Natural killer cell treated with Interleukin-12 subunit alpha and Interleukin-12 subunit beta and Interleukin-15 and Interleukin-18, amount 100 ng/mL, for 72 hours (primary cell): ENCODE measurements around the gene GPRC5A. TPM values are rescaled to one million over a fixed set of nuclear protein-coding genes. Genes with fewer than 3 reads are reported as not detected.
A peak's percentile ranks its signal among the peaks of the same experiment; 100 is the strongest.

ENCODE experiments used
- ATAC-seq, 2 donors: fragments of 150-1000 bp; cut with Tn5 transposase in 1 of 2; sonication (Bioruptor Pico), chemical (Tn5 transposase) in 1 of 2; 2 replicates each; pipeline ENCODE4 v1.10.0; 2021
- DNase-seq: peaks from one replicate; pipeline ENCODE4 v3.0.0; 2022; ENCODE audit warnings: low spot score
- H3K27ac Mint-ChIP-seq, 2 donors: 1 replicate in 1 of 2; 2 replicates in 1 of 2; pipeline ENCODE4 v1.8.0; 2022; ENCODE audit warnings: mixed read lengths in 2 of 2, mild to moderate bottlenecking in 1 of 2, moderate library complexity in 1 of 2
- H3K27me3 Mint-ChIP-seq, 2 donors: 1 replicate in 1 of 2; 2 replicates in 1 of 2; pipeline ENCODE4 v1.8.0; 2022; ENCODE audit warnings: mixed read lengths in 2 of 2
- H3K36me3 Mint-ChIP-seq: one replicate; pipeline ENCODE4 v1.8.0; 2022; ENCODE audit warnings: mixed read lengths
- H3K4me1 Mint-ChIP-seq, 2 donors: 1 replicate in 1 of 2; 2 replicates in 1 of 2; pipeline ENCODE4 v1.8.0; 2022; ENCODE audit warnings: low read depth in 2 of 2, mixed read lengths in 2 of 2, mild to moderate bottlenecking in 1 of 2
- H3K4me3 Mint-ChIP-seq: one replicate; pipeline ENCODE4 v1.8.0; 2022; ENCODE audit warnings: mixed read lengths
- H3K9me3 Mint-ChIP-seq: 2 replicates; pipeline ENCODE4 v1.8.0; 2022; ENCODE audit warnings: mixed read lengths
- total RNA-seq, 2 donors: library from RNA; stranded (reverse); gene quantifications; one replicate each; pipeline ENCODE4 v1.2.3, GENCODE V29; 2022

Gene GPRC5A
- total RNA-seq, 2 donors from 2014 or later = not detected

DNA sequence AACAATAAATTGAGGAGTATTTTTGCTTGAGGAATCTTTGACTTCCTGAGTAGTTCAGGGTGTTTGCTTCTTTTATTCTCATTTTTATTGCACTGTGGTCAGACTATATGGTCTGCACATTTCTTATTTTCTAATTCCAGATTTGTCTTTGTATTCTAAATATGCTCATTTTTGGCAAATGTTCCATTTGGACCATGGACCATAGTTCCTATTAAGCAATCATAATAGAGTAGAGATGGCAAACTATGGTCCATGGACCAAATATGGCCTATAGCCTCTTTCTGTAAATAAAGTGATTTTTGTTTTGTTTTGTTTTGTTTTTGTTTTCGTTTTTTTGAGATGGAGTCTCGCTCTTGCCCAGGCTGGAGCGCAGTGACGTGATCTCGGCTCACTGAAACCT lies 2.1 kb downstream of the GPRC5A start:
- Mint-ChIP-seq H3K4me3 (no peak overlapping the region), H3K9me3 (no peaks in the 10 kb centered on the region), H3K36me3 (no peaks in the 10 kb centered on the region), H3K27ac (no peak overlapping the region), H3K27me3 (peaks cover 41 to 62% of the 10 kb centered on the region in 2 donors), H3K4me1 (peaks cover 4 to 5% of the 10 kb centered on the region in 2 donors)
- ATAC-seq = no peak
- no peak for DNase-seq

DNA sequence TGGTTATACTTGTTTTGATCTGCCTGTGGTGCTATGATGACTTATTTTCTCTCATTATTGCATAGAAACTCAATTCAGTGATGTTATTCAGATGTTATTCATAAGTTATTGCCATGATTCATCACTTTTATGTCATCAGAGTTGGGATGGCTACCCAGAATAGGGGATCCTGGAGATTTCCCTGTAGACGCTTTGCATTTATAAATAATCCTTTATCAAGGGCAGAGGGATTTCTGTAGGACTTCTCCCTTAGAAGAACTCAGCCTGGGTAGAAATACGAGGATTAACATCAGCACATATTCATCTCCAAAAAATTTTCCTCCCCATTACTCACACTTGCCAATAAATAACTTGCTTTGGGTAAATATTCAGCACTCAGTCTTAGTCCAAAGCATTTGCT lies 4.9 kb downstream of the GPRC5A start:
- Mint-ChIP-seq H3K4me3 (no peak overlapping the region), H3K9me3 (no peaks in the 10 kb centered on the region), H3K27me3 (peaks cover 24 to 44% of the 10 kb centered on the region in 2 donors), H3K4me1 (peaks cover 11% of the 10 kb centered on the region in 2 donors), H3K27ac (no peak overlapping the region), H3K36me3 (no peaks in the 10 kb centered on the region)
- ATAC-seq (no peak), DNase-seq (no peak)

DNA sequence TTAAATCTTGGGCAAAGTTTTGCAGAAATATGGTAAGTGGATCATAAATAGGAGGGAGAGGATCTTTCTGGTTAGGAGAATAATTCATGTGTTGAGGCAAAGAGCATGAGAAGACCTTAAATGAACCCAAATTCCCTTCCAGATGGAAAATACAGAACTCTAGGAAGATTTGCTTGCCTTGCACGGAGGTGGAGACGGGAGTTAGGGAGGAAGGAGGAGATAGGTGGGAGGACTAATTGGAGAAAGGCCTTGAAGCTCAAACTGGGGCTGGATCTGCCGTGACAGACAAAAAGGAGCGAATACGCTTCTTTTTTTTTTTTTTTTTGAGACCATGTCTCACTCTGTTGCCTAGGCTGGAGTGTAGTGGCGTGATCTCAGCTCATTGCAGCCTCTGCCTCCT lies 5.9 kb downstream of the GPRC5A start:
- no peak overlapping the region for H3K27ac Mint-ChIP-seq
- no peak for DNase-seq
- no peaks in the 10 kb centered on the region for H3K9me3 Mint-ChIP-seq
- peaks cover 14 to 16% of the 10 kb centered on the region in 2 donors for H3K4me1 Mint-ChIP-seq
- H3K36me3 Mint-ChIP-seq = no peaks in the 10 kb centered on the region
- no peak overlapping the region for H3K4me3 Mint-ChIP-seq
- peaks cover 21 to 44% of the 10 kb centered on the region in 2 donors for H3K27me3 Mint-ChIP-seq
- no peak for ATAC-seq

DNA sequence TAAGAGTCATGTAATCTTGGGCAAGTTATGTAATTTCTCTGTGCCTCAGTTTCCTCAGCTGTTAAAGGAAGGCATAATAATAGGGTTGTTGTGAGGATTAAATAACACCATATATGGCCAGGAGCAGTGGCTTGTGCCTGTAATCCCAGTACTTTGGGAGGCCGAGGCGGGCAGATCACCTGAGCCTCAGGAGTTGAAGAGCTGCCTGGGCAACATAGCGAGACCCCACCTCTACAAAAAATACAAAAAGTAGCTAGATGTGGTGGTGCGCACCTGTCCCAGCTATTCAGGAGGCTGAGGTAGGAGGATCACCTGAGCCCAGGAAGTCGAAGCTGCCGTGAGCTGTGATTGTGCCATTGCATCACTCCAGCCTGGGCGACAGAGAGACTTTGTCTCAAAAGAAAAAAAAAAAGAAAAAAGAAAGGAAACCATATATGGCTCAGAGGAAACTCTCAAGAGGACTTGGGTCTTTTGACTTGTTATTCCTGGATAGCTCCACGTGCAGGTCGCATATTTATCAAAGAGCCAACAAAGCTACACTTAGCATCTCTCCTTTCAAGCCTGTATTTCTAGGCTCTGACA lies 6.9 kb downstream of the GPRC5A start:
- Mint-ChIP-seq H3K27ac (no peak overlapping the region), H3K9me3 (no peaks in the 10 kb centered on the region), H3K4me1 (peaks cover 14 to 16% of the 10 kb centered on the region in 2 donors), H3K4me3 (no peak overlapping the region), H3K36me3 (no peaks in the 10 kb centered on the region), H3K27me3 (peaks cover 15 to 36% of the 10 kb centered on the region in 2 donors)
- no peak for ATAC-seq
- no peak for DNase-seq

DNA sequence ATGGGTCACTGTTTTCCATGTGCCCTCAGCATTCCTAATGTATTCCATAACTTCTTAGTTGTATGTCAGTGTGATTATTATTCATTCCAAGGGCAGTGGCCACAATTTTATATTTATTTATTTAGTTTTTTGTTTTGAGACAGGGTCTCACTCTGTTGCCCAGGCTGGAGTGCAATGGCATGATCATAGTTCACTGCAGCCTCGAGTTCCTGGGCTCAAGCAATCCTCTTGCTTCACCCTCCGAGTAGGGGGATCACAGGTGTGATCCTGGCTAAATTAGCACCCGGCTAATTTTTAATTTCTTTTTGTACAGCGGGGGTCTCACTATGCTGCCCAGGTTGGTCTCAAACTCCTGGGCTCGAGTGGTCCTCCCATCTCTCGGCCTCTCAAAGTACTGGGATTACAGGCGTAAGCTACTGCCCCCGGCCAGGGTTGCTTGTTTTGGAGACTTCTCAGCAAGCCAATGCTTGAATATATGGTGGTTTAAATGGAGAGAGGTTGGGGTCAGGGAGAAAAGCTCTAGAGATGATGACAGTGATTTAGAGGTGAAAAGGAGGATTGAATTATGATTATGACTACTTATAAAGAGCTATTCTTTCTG lies 7.6 kb downstream of the GPRC5A start:
- peaks cover 15 to 34% of the 10 kb centered on the region in 2 donors for H3K27me3 Mint-ChIP-seq
- H3K27ac Mint-ChIP-seq = peak overlapping the region; percentile 32 to 55
- DNase-seq = no peak
- no peak for ATAC-seq
- no peaks in the 10 kb centered on the region for H3K36me3 Mint-ChIP-seq
- peak overlapping the region; percentile 17 for H3K4me3 Mint-ChIP-seq
- peaks cover 14 to 16% of the 10 kb centered on the region in 2 donors for H3K4me1 Mint-ChIP-seq
- no peaks in the 10 kb centered on the region for H3K9me3 Mint-ChIP-seq

DNA sequence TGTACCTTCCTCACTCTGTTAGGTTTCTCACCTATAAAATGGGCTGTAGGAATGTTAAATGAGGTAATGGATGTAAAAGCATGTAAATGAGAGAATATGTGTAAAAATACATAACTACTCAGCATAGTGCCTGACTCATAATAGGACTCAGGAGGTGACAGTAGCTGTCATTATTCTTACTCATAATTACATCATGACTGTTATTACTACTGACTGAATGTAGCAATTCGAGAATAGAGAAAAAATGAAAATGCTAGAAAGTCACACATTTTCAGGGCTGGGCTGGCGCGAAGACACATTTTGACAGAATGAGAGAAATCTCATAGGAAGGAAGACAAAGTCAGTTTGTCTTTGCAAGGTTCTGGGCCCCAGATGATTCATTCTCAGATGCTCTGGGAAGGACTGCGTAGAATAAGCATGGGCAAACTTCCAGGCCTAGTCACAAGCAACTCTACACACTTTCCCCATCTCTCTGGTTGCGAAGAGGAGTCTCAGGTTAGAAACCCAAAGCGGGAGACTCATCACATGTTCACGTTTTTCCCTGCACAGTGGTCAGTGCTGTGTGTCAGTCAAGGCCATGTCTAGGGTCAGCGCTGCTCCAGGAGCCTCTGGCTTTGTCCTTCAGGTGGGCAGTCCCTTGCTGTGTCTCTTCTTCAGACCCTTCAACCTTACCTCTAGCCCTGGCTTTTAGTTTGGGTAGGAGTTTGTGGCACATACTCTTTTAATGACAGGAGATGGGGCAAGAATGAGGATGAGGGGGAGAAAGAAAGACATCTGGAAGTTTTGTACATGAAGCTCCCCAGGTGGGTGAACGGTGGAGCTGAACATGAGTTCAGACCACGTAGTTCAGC lies 8.4 kb downstream of the GPRC5A start:
- ATAC-seq (peak; percentile 91), DNase-seq (no peak)
- Mint-ChIP-seq H3K9me3 (no peaks in the 10 kb centered on the region), H3K36me3 (no peaks in the 10 kb centered on the region), H3K27ac (peak overlapping the region; percentile 32 to 55), H3K4me1 (peaks cover 14 to 16% of the 10 kb centered on the region in 2 donors), H3K4me3 (peak overlapping the region; percentile 17), H3K27me3 (peaks cover 20 to 39% of the 10 kb centered on the region in 2 donors)

DNA sequence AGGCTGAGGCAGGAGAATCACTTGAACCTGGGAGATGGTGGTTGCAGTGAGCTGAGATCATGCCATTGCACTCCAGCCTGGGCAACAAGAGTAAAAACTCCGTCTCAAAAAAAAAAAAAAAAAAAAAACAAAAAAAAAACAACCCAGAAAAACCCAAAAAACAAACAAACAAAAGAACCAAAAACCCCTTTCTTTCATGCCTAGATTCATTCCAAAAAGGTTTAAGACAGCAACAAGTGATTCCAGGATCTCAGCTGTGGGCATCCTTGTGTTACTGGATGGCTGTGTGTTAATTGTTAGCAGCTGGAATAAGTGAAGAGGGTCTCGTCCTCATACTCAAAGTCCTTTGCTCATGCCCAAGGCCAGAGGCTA lies 9.4 kb downstream of the GPRC5A start:
- no peaks in the 10 kb centered on the region for H3K36me3 Mint-ChIP-seq

DNA sequence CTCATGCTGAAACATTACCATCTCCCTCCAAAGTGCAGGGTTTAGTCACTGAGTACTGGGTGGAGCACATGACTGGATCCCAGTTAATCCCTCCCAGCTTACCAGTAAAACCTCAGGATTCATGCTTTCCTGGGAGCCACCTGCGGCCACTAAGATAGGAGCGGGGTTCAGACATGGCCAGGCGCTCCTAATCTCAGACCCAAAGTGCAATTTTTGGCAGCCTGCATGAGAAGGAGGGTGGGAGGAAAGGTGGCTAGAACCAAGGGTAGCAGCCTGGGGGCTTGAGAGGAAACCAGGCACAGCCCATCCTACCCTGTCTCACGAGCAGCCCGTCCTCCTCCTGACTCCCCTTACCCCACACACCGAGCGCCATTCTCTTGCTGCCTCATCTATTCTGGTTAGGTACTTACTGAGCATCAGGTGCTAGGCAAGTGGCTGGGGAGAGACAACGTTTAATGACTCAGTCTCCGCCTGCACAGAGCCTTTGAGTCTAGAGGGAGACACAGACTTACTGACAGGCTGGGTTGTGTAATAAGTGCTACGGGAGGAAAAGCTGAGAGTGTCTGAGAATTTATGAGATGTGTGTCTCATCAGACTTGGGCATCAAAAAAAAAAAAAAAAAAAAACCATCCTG lies 9.9 kb downstream of the GPRC5A start:
- Mint-ChIP-seq H3K27ac (no peak overlapping the region), H3K4me3 (no peak overlapping the region), H3K9me3 (no peaks in the 10 kb centered on the region), H3K36me3 (no peaks in the 10 kb centered on the region), H3K27me3 (peaks cover 26 to 40% of the 10 kb centered on the region in 2 donors), H3K4me1 (peaks cover 14 to 16% of the 10 kb centered on the region in 2 donors)
- DNase-seq (no peak), ATAC-seq (no peak)

More for the DNA sequence above, 9.4 kb downstream of the GPRC5A start:
- ATAC-seq = no peak
- Mint-ChIP-seq H3K27ac (no peak overlapping the region), H3K4me3 (no peak overlapping the region), H3K27me3 (peaks cover 23 to 37% of the 10 kb centered on the region in 2 donors), H3K4me1 (peaks cover 14 to 16% of the 10 kb centered on the region in 2 donors), H3K9me3 (no peaks in the 10 kb centered on the region)
- no peak for DNase-seq

DNA sequence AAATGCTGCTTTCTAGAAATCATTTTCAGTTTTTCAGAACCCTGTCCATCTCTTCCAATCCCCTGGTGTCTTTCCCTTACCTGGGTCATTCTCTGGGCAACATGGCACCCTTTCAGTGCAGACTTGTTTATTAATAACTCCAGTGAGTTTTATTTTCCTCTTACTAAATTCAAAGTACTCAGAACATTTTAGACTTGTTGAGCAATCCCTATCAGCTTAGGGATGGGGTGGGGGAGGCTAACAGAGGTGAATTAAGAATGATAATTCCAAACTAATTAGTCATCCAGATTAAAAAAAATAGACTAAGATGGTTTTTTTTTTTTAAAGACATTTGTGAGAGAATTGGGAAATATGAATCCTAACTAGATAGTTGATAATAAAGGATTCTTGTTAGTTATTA lies 10.7 kb downstream of the GPRC5A start:
- H3K27ac Mint-ChIP-seq = no peak overlapping the region
- peaks cover 14 to 16% of the 10 kb centered on the region in 2 donors for H3K4me1 Mint-ChIP-seq
- H3K27me3 Mint-ChIP-seq = peaks cover 21 to 35% of the 10 kb centered on the region in 2 donors
- no peak overlapping the region for H3K4me3 Mint-ChIP-seq
- no peaks in the 10 kb centered on the region for H3K9me3 Mint-ChIP-seq
- ATAC-seq (no peak), DNase-seq (no peak)
- no peaks in the 10 kb centered on the region for H3K36me3 Mint-ChIP-seq

DNA sequence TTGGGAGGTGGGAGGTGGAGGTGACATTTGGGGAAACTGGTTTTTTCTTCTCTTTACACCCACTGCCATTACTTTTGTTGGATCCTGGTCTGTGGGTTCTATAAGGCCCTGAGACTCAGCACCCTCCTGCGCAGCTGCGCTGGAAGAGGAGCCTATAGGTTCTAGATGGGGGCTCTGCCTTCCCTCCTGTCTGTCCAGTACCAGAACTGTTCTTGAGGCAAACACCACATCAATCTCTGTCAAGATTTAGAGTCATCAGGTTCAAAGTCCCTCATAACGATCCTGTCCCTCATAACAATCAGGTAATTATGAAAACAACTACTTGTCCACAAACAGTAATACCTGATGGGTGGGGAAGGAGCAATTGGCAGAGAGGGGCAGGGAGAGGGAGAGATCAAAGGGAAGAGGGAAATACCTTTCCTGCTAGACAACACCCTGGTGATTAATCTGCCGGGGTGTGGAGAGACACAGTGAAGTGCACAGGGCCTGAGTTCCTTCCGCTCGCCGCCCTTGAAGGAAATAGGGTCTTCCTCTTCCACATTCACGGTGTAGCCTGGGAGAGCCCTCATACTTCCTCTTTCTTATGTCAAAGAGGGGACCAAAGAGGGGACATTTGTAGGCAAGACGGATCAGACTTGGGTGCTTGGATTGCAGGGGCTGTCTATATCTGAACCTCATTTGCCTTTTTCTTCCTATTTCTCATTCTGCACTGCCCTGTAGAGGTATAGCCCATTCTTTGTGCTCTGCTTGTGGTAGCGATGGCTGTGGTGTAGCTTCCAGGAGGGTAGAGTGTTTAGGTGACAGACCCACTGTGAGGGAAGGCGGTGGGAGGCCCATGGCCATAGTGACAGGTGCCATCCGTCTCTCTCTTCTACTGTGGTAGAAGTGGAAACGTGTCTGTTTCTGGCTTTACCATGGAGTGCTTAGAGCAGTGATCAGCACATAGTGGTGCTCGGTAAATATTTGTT lies 12.6 kb downstream of the GPRC5A start:
- peaks cover 14% of the 10 kb centered on the region in 2 donors for H3K4me1 Mint-ChIP-seq
- DNase-seq = no peak
- H3K27me3 Mint-ChIP-seq = peaks cover 24 to 36% of the 10 kb centered on the region in 2 donors
- H3K4me3 Mint-ChIP-seq = no peak overlapping the region
- H3K36me3 Mint-ChIP-seq = no peaks in the 10 kb centered on the region
- no peak for ATAC-seq
- H3K9me3 Mint-ChIP-seq = no peaks in the 10 kb centered on the region
- H3K27ac Mint-ChIP-seq = no peak overlapping the region

DNA sequence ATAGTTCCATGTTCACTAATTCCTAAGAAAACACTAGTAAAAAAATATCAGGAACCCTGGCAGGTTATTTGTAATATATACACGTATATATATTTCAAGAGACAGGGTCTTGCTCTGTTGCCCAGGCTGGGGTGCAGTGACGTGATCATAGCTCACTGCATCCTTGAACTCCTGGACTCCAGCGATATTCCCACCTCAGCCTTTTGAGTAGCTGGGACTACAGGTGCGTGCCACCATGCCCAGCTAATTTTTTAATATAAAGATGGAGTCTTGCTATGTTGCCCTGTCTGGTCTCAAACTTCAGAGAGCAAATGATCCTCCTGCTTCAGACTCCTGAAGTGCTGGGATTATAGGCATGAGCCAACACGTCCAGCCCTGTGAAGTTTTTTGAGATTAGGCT lies 16.2 kb downstream of the GPRC5A start:
- H3K36me3 Mint-ChIP-seq = no peaks in the 10 kb centered on the region
- H3K4me3 Mint-ChIP-seq = no peak overlapping the region
- no peak for ATAC-seq
- peaks cover 27 to 28% of the 10 kb centered on the region in 2 donors for H3K27me3 Mint-ChIP-seq
- no peak for DNase-seq
- H3K27ac Mint-ChIP-seq = no peak overlapping the region
- no peaks in the 10 kb centered on the region for H3K9me3 Mint-ChIP-seq
- peaks cover 12 to 13% of the 10 kb centered on the region in 2 donors for H3K4me1 Mint-ChIP-seq

DNA sequence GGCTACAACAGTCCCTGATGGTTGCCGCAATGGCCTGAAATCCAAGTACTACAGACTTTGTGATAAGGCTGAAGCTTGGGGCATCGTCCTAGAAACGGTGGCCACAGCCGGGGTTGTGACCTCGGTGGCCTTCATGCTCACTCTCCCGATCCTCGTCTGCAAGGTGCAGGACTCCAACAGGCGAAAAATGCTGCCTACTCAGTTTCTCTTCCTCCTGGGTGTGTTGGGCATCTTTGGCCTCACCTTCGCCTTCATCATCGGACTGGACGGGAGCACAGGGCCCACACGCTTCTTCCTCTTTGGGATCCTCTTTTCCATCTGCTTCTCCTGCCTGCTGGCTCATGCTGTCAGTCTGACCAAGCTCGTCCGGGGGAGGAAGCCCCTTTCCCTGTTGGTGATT lies 16.9 kb downstream of the GPRC5A start:
- no peak for ATAC-seq
- Mint-ChIP-seq H3K36me3 (no peaks in the 10 kb centered on the region), H3K9me3 (no peaks in the 10 kb centered on the region), H3K27ac (no peak overlapping the region), H3K27me3 (peaks cover 27 to 33% of the 10 kb centered on the region in 2 donors), H3K4me1 (peaks cover 12 to 13% of the 10 kb centered on the region in 2 donors), H3K4me3 (no peak overlapping the region)
- no peak for DNase-seq

DNA sequence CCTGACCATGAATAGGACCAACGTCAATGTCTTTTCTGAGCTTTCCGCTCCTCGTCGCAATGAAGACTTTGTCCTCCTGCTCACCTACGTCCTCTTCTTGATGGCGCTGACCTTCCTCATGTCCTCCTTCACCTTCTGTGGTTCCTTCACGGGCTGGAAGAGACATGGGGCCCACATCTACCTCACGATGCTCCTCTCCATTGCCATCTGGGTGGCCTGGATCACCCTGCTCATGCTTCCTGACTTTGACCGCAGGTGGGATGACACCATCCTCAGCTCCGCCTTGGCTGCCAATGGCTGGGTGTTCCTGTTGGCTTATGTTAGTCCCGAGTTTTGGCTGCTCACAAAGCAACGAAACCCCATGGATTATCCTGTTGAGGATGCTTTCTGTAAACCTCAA lies 17.3 kb downstream of the GPRC5A start:
- Mint-ChIP-seq H3K27me3 (peaks cover 25 to 37% of the 10 kb centered on the region in 2 donors), H3K4me3 (no peak overlapping the region), H3K36me3 (no peaks in the 10 kb centered on the region), H3K27ac (no peak overlapping the region), H3K4me1 (peaks cover 12 to 13% of the 10 kb centered on the region in 2 donors), H3K9me3 (no peaks in the 10 kb centered on the region)
- ATAC-seq (no peak), DNase-seq (no peak)
